GM13977 (cell line): ENCODE measurements around the gene SLC17A9.

Experiments
- DNase-seq: peaks from one replicate; pipeline ENCODE4 v3.0.0; 2012; ENCODE audit warnings: low spot score
- CTCF ChIP-seq: IDR thresholded peaks from 2 replicates; pipeline ENCODE4 v1.5.1; 2012; ENCODE audit warnings: mild to moderate bottlenecking, control low read depth; ENCODE audit not compliant: insufficient read depth; ENCODE audit errors: extremely low read depth, missing control alignments
- in situ Hi-C: fragments of 300-500 bp; cut with MboI; formaldehyde crosslinking; loops from one replicate; pipeline ENCODE4 v1.12.0; 2022; ENCODE audit warnings: low sequenced_read_pairs, low pct_unique_long_range_greater_than_20kb, mixed read lengths, inconsistent platforms; ENCODE audit not compliant: unreplicated experiment

The SLC17A9 gene

DNA sequence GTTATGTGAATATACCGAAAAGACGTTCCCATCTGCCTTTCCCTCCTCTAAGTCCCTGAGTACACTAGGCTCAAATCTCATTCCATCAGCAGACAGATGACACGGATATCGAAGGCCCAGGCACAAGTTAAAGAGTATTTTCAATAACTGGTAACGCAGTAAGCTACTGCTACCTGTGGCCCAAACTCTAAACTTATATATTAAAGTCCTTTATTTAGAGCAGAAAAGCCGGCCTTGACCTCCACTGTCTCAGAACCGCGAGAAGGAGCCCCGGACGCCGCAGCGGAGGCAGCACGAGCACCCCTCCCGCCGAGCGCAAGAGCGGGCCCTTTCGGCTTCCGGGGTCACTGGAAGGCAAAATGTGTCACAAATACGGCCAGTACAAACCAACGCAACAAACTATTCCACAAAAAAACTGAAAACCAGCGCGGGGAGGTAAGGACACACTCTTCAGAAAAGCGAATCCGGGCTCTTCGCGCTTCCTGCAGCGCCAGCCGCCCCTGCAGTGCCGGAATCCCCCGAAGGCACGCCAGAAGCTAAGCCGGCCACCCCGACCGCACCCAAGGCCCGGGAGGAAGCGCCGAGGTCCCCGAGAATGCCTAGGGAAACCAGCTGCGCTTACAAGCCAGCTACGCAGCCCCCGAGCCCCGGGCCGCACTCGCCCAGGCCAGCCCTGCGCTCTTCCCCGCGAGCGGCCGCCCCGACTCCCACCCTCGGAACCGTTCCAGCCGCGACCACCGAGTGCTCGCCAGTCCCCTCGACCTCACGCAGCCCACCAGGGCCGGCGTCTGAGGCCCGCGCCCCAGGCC, 26.9 kb upstream of the SLC17A9 start:
- peak; percentile 58 for DNase-seq
- in situ Hi-C loops: no loop called here
- TF ChIP-seq CTCF: no peak

GRCh38 chr20:62926229-62927127, 26.0 kb upstream of the SLC17A9 start, which contains the start of gene DIDO1:
DIDO1 (minus strand) TSS chr20:62926505.
- peak; percentile 47 for TF ChIP-seq CTCF
- in situ Hi-C loops: no loop called here
- DNase-seq: peak; percentile 98

- in situ Hi-C loops: no loop called here
- no peak for TF ChIP-seq CTCF
- DNase-seq: no peak
These were observed 25.3 kb upstream of the SLC17A9 start for GRCh38 chr20:62927128-62927705.

DNA sequence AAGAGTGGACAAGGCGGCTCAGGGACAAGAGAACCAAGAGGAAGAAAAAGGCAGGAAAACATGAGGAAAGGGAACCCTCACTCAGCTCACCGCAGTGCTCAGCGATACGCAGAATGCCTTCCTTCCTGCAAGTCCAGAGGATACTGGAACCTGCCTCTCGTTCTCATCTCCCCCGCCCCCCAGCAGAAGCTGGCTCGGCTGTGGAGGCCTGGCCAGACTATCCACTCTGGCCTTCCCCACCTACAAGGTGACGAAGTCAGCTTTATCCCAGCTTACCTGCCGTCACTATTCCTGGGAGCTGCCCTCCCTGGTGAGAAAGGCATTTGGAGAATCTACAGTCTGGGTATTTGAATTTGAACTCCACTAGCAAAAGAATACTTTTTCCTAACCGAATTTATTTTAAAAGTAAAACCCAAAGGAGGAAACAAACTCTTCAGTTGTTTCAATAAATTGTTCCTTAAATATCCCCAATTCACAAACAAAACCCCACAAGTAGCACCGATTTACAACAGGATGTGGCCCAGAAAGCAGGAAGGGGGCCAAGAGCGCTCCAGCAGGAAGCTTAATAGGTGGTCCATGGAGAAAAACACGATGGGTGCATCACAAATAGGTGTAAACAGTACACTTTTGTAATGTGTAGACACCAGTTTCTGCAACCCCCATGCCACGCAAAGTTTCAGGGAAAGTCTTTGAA, 24.1 kb upstream of the SLC17A9 start:
- DNase-seq: no peak
- in situ Hi-C loops: no loop called here
- no peak for TF ChIP-seq CTCF

DNA sequence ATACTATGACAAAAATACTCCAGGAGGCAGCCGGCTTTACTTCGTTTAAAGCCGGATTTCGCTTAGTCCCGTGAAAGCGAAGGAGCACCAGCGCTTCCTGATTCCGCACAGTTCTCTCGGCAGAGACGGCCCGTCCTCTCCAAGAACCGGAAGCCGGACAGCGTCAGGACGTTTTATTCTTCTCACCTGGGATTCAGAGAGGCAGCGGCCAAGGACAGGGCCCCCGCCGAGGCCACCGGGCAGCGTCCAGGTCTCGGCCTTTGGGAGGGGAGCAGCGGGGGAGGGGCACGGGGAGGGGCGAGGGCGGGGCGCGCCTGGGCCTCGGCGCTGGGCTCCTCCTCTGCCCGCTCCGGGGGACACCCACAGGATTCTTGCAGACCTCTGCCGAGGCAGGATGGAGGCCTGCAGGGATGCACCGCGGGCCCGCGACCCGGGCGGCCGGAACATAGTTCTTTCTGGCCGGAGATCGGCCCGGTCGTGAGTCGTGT, 23.4 kb upstream of the SLC17A9 start:
- no peak for TF ChIP-seq CTCF
- in situ Hi-C loops: no loop called here
- peak; percentile 79 for DNase-seq

DNA sequence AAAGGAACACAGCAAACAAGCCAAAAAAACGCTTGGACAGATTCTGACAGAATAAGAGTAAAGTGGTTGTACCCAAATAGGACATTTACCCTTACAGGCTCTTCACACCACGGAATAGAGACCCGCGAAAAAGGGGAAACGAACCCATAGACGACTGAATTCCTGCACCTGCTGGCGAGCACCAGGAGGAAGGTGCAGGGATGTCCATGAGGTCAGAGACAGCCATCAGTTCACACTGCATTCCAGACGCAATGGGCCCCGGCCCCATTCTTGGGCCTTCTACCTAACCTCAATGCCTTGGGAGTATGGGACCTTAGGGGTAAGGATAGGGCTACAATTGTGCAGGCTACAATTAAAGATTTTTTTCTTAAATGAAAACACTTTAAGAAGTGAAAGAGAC, 21.0 kb upstream of the SLC17A9 start:
- no peak for TF ChIP-seq CTCF
- no peak for DNase-seq

More for the DNA sequence above, 21.0 kb upstream of the SLC17A9 start:
- in situ Hi-C loops: no loop called here
